Stimulated activated effector memory CD8-positive, alpha-beta T cell treated with anti-CD3 and anti-CD28 coated beads, Interleukin-12 subunit alpha, Interleukin-12 subunit beta, amount 100 ng/mL, for 72 hours (primary cell): Measurements from ENCODE around the gene PRH1.

Experiments
- ATAC-seq: fragments of 150-1000 bp; cut with Tn5 transposase; 2 replicates; pipeline ENCODE4 v1.10.0; 2021
- DNase-seq, 2 donors: peaks; one replicate each; pipeline ENCODE4 v3.0.0; 2021 to 2022; ENCODE audit warnings: low spot score in 2 of 2
- H3K27ac Mint-ChIP-seq: one replicate; pipeline ENCODE4 v1.8.0; 2022; ENCODE audit warnings: mild to moderate bottlenecking, mixed read lengths
- H3K36me3 Mint-ChIP-seq: one replicate; pipeline ENCODE4 v1.8.0; 2022; ENCODE audit warnings: mild to moderate bottlenecking, mixed read lengths
- H3K4me1 Mint-ChIP-seq: one replicate; pipeline ENCODE4 v1.8.0; 2022; ENCODE audit warnings: mixed read lengths
- H3K4me3 Mint-ChIP-seq: one replicate; pipeline ENCODE4 v1.8.0; 2022; ENCODE audit warnings: mild to moderate bottlenecking, mixed read lengths
- H3K9me3 Mint-ChIP-seq: one replicate; pipeline ENCODE4 v1.8.0; 2022; ENCODE audit warnings: mixed read lengths

The PRH1 gene

GRCh38 chr12:10884086-10884725 lies at the start of gene PRH1:
Gene PRH1 (minus strand): TSS chr12:10884255. CDS start chr12:10884217, 38 bp downstream.
- Mint-ChIP-seq H3K36me3 (no peaks in the 10 kb centered on the region), H3K9me3 (no peaks in the 10 kb centered on the region), H3K4me3 (no peak within 1 kb of the TSS), H3K27ac (no peak within 1 kb of the TSS), H3K4me1 (no peaks in the 10 kb centered on the region)
- no peak for DNase-seq
- ATAC-seq = no peak

DNA sequence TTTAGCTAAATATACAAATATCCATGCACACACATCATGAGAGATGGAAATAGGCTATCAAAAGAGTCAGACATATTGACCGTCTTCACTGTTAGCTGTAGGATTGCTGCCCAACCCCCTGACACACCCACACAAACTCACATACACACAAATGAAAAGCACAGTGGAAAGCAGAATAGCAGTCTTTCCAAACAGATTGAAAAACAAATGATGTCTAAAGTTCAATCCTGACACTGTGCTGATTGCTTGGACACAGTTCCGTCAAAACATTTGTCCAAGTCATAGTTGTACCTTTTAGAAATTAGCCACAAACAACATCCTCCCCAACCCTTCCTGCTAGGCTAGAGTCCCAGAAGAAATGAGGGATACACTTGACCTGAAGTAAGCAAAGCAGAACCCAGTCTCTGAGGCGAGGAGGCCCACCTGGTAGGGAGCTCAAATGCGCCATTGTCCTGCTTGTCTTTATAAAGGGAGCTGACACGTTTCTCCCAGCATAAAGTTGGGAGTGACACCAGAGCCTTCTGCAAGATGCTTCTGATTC lies 44.8 kb upstream of the PRH1 start, which contains the start of gene PRH2:
TSS of gene PRH2 (plus strand) at position 491 of the 541 bp plus-strand sequence. CDS start at position 529, 38 bp downstream.
- Mint-ChIP-seq H3K36me3 (no peaks in the 10 kb centered on the region), H3K4me1 (no peaks in the 10 kb centered on the region), H3K9me3 (no peaks in the 10 kb centered on the region), H3K4me3 (no peak within 1 kb of the TSS), H3K27ac (no peak within 1 kb of the TSS)
- ATAC-seq (no peak), DNase-seq (no peak)

DNA sequence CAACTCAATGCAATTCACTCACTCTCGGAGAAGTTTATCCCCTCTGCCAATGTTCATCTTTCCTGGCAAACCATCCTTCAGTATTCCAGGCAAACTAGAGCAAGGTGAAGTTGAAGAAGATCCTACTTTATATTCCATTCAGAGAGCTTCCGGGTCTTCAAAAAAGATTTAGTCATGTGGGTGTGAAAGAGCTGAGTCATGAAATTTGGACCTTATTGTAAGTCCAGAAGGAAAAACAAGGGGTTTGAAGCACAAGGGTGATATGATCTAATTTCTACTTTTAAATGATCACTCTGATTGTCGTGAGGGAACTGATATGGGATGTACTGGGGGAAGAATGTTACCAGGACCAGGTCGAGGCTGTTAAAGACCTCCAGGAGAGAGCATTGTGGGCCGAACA lies 42.2 kb upstream of the PRH1 start:
- H3K4me3 Mint-ChIP-seq = no peak overlapping the region
- H3K27ac Mint-ChIP-seq = no peak overlapping the region
- H3K36me3 Mint-ChIP-seq = no peaks in the 10 kb centered on the region
- DNase-seq = no peak
- H3K9me3 Mint-ChIP-seq = no peaks in the 10 kb centered on the region
- H3K4me1 Mint-ChIP-seq = no peaks in the 10 kb centered on the region
- no peak for ATAC-seq

DNA sequence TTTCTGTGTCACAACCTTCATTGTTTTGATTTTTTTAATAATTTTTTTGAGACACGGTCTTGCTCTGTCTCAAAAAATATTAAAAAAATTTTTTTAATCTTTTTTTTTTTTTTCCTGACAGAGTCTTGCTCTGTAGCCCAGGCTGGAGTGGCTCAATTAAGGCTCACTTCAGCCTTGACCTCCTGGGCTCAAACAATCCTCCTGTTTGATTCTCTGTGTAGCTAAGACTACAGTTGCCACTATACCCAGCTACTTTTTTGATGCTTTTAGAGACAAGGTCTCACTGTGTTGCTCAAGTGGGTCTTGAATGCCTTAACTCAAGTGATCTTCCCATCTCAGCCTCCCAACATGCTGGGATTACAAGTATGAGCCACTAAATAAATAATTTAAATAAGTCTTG lies 35.8 kb upstream of the PRH1 start:
- Mint-ChIP-seq H3K36me3 (no peaks in the 10 kb centered on the region), H3K27ac (no peak overlapping the region), H3K4me3 (no peak overlapping the region), H3K9me3 (no peaks in the 10 kb centered on the region), H3K4me1 (no peaks in the 10 kb centered on the region)
- DNase-seq = no peak
- ATAC-seq = no peak

- Mint-ChIP-seq H3K4me3 (no peak overlapping the region), H3K27ac (no peak overlapping the region), H3K36me3 (peaks cover 7% of the 10 kb centered on the region), H3K9me3 (no peaks in the 10 kb centered on the region), H3K4me1 (no peaks in the 10 kb centered on the region)
- DNase-seq = no peak
- no peak for ATAC-seq
Observed at GRCh38 chr12:10910380-10910779, 26.3 kb upstream of the PRH1 start.

GRCh38 chr12:10909462-10909861 lies 25.4 kb upstream of the PRH1 start, which contains the start of gene TAS2R13:
Gene TAS2R13 (minus strand): TSS chr12:10909562. CDS start chr12:10909298, 264 bp downstream.
- no peak for DNase-seq
- peaks cover 7% of the 10 kb centered on the region for H3K36me3 Mint-ChIP-seq
- peaks cover 8% of the 10 kb centered on the region for H3K9me3 Mint-ChIP-seq
- no peak within 1 kb of the TSS for H3K4me3 Mint-ChIP-seq
- no peak for ATAC-seq
- H3K27ac Mint-ChIP-seq = no peak within 1 kb of the TSS
- H3K4me1 Mint-ChIP-seq = no peaks in the 10 kb centered on the region

DNA sequence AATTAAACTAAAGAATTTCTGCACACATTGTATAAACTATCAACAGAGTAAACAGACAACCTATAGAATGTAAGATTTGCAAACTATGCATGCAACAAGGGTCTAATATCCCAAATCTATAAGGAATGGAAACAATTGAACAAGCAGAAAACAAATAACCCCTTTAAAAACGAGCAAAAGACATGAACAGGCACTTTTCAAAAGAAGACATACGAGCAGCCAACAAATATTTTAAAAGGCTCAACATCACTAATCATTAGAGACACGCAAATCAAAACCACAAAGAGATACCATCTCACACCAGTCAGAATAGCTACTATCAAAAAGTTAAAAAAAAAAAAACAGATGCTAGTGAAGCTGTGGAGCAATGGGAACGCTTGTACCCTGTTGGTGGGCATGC lies 20.6 kb upstream of the PRH1 start:
- no peak for ATAC-seq
- no peaks in the 10 kb centered on the region for H3K4me1 Mint-ChIP-seq
- H3K36me3 Mint-ChIP-seq = no peaks in the 10 kb centered on the region
- no peak overlapping the region for H3K27ac Mint-ChIP-seq
- DNase-seq = no peak
- peaks cover 13% of the 10 kb centered on the region for H3K9me3 Mint-ChIP-seq
- H3K4me3 Mint-ChIP-seq = no peak overlapping the region

DNA sequence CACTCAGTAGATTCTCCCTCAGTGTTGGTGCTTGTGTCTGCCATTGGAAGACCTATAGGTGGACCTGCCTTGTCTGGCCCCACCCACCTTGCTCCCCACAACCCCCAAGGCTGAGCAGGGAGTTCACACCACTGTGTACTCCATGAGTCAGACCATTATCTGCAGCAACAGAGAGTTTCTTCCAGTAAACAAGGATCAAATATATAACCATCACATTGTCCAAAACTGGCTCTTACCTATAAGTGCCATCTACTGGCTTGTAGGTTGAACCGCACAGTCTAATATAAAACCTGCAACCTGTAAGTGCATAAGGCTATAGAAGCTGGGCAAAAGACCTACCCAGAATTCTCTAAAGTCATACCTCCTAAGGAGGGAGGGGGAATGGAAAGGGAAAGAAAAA lies 17.4 kb upstream of the PRH1 start:
- H3K9me3 Mint-ChIP-seq = peaks cover 16% of the 10 kb centered on the region
- DNase-seq = no peak
- ATAC-seq = no peak
- H3K4me3 Mint-ChIP-seq = no peak overlapping the region
- no peak overlapping the region for H3K27ac Mint-ChIP-seq
- no peaks in the 10 kb centered on the region for H3K4me1 Mint-ChIP-seq
- H3K36me3 Mint-ChIP-seq = no peaks in the 10 kb centered on the region

GRCh38 chr12:10900972-10901371 lies 16.9 kb upstream of the PRH1 start:
- H3K9me3 Mint-ChIP-seq = peaks cover 16% of the 10 kb centered on the region
- no peaks in the 10 kb centered on the region for H3K36me3 Mint-ChIP-seq
- H3K27ac Mint-ChIP-seq = no peak overlapping the region
- ATAC-seq = no peak
- no peaks in the 10 kb centered on the region for H3K4me1 Mint-ChIP-seq
- no peak overlapping the region for H3K4me3 Mint-ChIP-seq
- no peak for DNase-seq

DNA sequence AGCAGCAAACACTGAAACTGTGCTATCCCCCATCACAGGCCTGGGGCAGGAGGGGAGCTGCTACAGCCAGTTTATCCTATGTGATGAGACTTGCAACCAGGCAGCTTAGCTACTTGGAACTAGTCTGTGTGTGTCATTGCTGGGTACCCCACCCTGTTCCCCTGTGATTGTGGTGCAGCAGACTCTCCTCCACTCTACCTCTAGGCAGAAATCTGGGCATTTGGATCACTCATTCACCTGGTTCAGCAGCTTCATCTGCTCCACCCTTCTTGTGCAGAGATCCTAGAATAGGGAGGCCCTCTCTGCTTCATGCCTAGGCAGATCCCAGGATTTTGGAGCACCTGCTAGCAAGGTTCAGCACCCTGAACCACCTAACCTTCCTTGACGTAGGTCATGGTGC lies 16.5 kb upstream of the PRH1 start:
- H3K4me1 Mint-ChIP-seq = no peaks in the 10 kb centered on the region
- peaks cover 16% of the 10 kb centered on the region for H3K9me3 Mint-ChIP-seq
- no peak overlapping the region for H3K4me3 Mint-ChIP-seq

GRCh38 chr12:10896854-10897253 lies 12.8 kb upstream of the PRH1 start:
- ATAC-seq (no peak), DNase-seq (no peak)
- Mint-ChIP-seq H3K27ac (no peak overlapping the region), H3K4me1 (no peaks in the 10 kb centered on the region), H3K36me3 (no peaks in the 10 kb centered on the region), H3K9me3 (peaks cover 2% of the 10 kb centered on the region), H3K4me3 (no peak overlapping the region)

More for the DNA sequence above, 16.5 kb upstream of the PRH1 start:
- no peak for ATAC-seq
- no peak for DNase-seq
- no peak overlapping the region for H3K27ac Mint-ChIP-seq
- H3K36me3 Mint-ChIP-seq = no peaks in the 10 kb centered on the region

DNA sequence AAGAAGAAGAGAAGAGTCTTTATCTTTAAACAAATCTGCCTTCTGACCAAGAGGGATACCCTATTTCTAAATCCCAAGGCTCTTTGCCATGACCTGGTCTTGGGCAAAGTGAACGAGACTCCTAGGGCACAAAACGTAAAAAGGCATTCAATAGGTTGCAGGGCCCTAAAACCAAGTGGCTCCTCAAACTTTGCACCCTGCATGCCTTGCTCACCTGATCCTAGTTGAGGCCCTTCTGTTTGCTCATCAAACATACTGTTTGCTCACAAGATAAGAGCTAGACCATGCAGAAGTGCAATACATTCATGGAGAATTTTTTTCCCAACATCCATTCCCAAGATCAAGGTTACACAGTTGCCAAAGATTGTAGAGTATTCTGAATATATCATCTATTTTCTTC lies 7.9 kb upstream of the PRH1 start:
- DNase-seq = no peak
- Mint-ChIP-seq H3K9me3 (no peaks in the 10 kb centered on the region), H3K36me3 (no peaks in the 10 kb centered on the region), H3K4me1 (no peaks in the 10 kb centered on the region), H3K4me3 (no peak overlapping the region), H3K27ac (no peak overlapping the region)
- no peak for ATAC-seq

DNA sequence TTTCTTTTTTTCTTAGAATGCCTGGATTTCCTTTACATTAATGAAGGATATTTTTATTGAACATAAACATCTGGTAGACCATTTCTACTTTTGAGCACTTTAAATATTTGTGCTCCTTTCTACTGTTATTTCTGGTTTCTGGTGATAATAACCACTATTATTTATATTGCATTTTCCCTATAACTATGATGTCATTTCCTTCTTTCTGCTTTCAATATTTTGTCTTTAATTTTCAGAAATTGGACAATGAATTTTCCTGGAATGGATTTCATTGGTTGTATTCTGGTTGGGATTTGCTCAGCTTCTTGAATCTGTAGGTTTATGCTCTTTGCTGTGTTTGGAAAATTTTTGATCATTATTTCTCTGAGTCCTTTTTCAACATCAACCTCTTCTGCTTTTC lies 5.2 kb upstream of the PRH1 start:
- H3K4me1 Mint-ChIP-seq = no peaks in the 10 kb centered on the region
- H3K36me3 Mint-ChIP-seq = no peaks in the 10 kb centered on the region
- no peak overlapping the region for H3K4me3 Mint-ChIP-seq
- DNase-seq (no peak), ATAC-seq (no peak)
- H3K9me3 Mint-ChIP-seq = no peaks in the 10 kb centered on the region
- no peak overlapping the region for H3K27ac Mint-ChIP-seq

- Mint-ChIP-seq H3K9me3 (no peaks in the 10 kb centered on the region), H3K4me1 (no peaks in the 10 kb centered on the region), H3K4me3 (no peak overlapping the region), H3K27ac (no peak overlapping the region), H3K36me3 (peaks cover under 1% of the 10 kb centered on the region)
- DNase-seq (no peak), ATAC-seq (no peak)
Observed at GRCh38 chr12:10873378-10873777, 10.7 kb downstream of the PRH1 start.

DNA sequence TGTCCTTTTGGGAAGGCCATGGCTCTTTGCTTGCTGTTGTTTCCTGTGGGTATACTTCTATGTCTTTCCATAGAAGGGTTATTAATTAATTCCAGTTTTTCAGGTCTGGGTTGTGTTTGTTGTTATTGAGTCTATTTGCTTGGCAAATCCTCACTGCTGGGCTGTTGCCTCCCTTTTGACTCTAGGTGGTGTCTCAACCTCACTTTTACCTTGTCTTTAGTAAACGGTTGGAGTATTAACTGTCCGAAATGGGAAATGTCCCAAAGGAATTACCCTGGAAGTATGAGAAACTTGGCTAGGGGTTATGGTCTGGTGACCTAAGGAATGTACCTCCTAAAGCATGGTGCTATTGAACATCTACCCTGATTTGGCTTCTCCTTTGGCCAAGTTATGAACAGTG lies 16.7 kb downstream of the PRH1 start:
- no peak for DNase-seq
- no peak overlapping the region for H3K4me3 Mint-ChIP-seq
- no peaks in the 10 kb centered on the region for H3K4me1 Mint-ChIP-seq
- no peak for ATAC-seq
- H3K9me3 Mint-ChIP-seq = peaks cover 6% of the 10 kb centered on the region
- H3K36me3 Mint-ChIP-seq = no peaks in the 10 kb centered on the region
- H3K27ac Mint-ChIP-seq = no peak overlapping the region

DNA sequence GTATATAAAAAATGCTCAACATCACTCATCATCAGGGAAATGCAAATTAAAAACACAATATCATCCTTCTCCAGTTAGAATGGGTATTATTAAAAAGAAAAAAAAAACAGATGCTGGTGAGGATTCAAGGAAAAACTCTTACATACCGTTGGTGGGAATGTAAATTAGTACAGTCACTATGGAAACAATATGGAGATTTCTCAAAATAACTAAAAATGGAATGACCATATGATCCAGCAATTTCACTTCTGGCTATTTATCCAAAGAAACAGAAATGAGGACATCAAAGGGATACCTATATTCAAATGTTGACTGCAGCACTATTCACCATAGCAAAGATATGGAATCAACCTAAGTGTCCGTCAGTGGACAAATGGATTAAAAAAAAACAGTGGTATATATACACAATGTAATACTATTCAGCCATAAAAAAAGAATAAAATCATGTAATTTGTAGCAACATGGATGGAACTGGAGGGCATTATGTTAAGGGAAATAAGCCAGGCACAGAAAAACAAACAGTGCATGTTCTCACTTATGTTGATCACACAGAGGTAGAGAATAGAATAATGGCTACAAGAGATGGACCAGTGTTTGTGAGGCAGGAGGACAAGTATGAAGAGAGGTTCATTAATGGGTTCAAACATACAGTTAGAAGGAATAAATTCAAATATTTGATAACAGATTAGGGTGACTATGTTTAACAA lies 20.4 kb downstream of the PRH1 start:
- ATAC-seq = no peak
- peaks cover 23% of the 10 kb centered on the region for H3K9me3 Mint-ChIP-seq
- no peak overlapping the region for H3K4me3 Mint-ChIP-seq
- DNase-seq = no peak
- no peaks in the 10 kb centered on the region for H3K4me1 Mint-ChIP-seq
- H3K27ac Mint-ChIP-seq = no peak overlapping the region
- no peaks in the 10 kb centered on the region for H3K36me3 Mint-ChIP-seq
